Esophagus muscularis mucosa (tissue), 4 donors: ENCODE results near the gene HLA-DOB. TPM values are rescaled to one million over a fixed set of nuclear protein-coding genes. Genes with fewer than 3 reads are reported as not detected.
A peak's percentile ranks its signal among the peaks of the same experiment; 100 is the strongest.

Source experiments
- DNase-seq: peaks from one replicate; pipeline ENCODE4 v3.0.0-alpha.2; 2017; ENCODE audit errors: extremely low spot score
- H3K27ac ChIP-seq, 4 donors: fragments of 200-600 bp; sonication (generic); replicated peaks in 1 of 4; 1 replicate in 3 of 4; 2 replicates in 1 of 4; pipeline ENCODE4 v1.5.1; 2016 to 2019; ENCODE audit warnings: mild to moderate bottlenecking in 1 of 4
- H3K27me3 ChIP-seq, 4 donors: fragments of 200-600 bp; sonication (generic); one replicate each; pipeline versions ENCODE4 v1.5.1 to v1.6.0; 2016 to 2019
- H3K36me3 ChIP-seq, 4 donors: fragments of 200-600 bp; sonication (generic); one replicate each; pipeline ENCODE4 v1.5.1; 2016 to 2019
- H3K4me1 ChIP-seq, 4 donors: fragments of 200-600 bp; sonication (generic); one replicate each; pipeline ENCODE4 v1.5.1; 2016 to 2019
- H3K4me3 ChIP-seq, 4 donors: fragments of 200-600 bp; sonication (generic); 1 replicate in 2 of 4; 2 replicates in 2 of 4; pipeline ENCODE4 v1.5.1; 2016 to 2019; ENCODE audit warnings: mild to moderate bottlenecking in 4 of 4, moderate library complexity in 1 of 4
- H3K9me3 ChIP-seq, 4 donors: fragments of 200-600 bp; sonication (generic); 1 replicate in 3 of 4; 2 replicates in 1 of 4; pipeline ENCODE4 v1.5.1; 2016 to 2019
- CTCF ChIP-seq, 3 experiments: fragments of 200-600 bp in 2 of 3; fragments of 450-650 bp in 1 of 3; sonication (generic) in 2 of 3; IDR thresholded peaks; one replicate each; pipeline ENCODE4 v1.5.1; 2017 to 2019; ENCODE audit warnings: antibody characterized with exemption in 3 of 3, mild to moderate bottlenecking in 2 of 3, moderate library complexity in 1 of 3
- EP300 ChIP-seq: sonication (generic); formaldehyde crosslinking; IDR thresholded peaks from one replicate; pipeline ENCODE4 v1.6.1; 2017; ENCODE audit warnings: antibody characterized with exemption
- POLR2A ChIP-seq: fragments of 450-650 bp; IDR thresholded peaks from one replicate; pipeline ENCODE4 v1.6.1; 2017; ENCODE audit warnings: antibody characterized with exemption, moderate library complexity, mild to moderate bottlenecking, low read depth
- POLR2AphosphoS5 ChIP-seq, 2 donors: sonication (generic); formaldehyde crosslinking; IDR thresholded peaks; one replicate each; pipeline ENCODE4 v1.6.1; 2017; ENCODE audit warnings: antibody characterized with exemption in 2 of 2
- WGBS: methylation state at CpG from one replicate; pipeline ENCODE4 v1.1.5; 2018; 5-methylcytosine and 5-hydroxymethylcytosine counted together
- intact Hi-C: fragments of 100-400 bp; cut with DNase I; formaldehyde crosslinking; loops from one replicate; pipeline ENCODE4 v1.15.1; 2023
- total RNA-seq, 4 donors: library from RNA; depleted of rRNA; stranded (reverse); fragments of >200 nt; gene quantifications; one replicate each; pipeline versions ENCODE4 v1.1.0 to v1.2.1, GENCODE V29; 2016

Gene HLA-DOB
- total RNA-seq, 4 donors from 2014 or later, result 0.19 to 0.33 (median 0.29) TPM; not detected in 1

- Histone ChIP-seq H3K27ac (no peak overlapping the region), H3K27me3 (peaks cover 0 to 70% (median 7%) of the 10 kb centered on the region in 4 donors), H3K9me3 (peaks cover 0 to 7% (median 2%) of the 10 kb centered on the region in 4 donors), H3K36me3 (no peaks in the 10 kb centered on the region), H3K4me1 (peaks cover 0 to 11% (median 9%) of the 10 kb centered on the region in 4 donors), H3K4me3 (no peak overlapping the region)
- DNase-seq, result no peak
- WGBS, result 90% methylated on average over 3 of the region's 3 CpGs
- no peak for TF ChIP-seq POLR2AphosphoS5 (IDR thresholded peaks at IDR 0.05)
- TF ChIP-seq CTCF (IDR thresholded peaks at IDR 0.05), result no peak
- TF ChIP-seq POLR2A, result no peak
- no peak for TF ChIP-seq EP300
- intact Hi-C loops, result loop anchor here (10.0 kb wide), 1 partner anchor 94 kb away; no protein-coding TSS in a partner anchor
These were observed 17.6 kb downstream of the HLA-DOB start for GRCh38 chr6:32799168-32799567.

GRCh38 chr6:32796848-32797776 lies 19.7 kb downstream of the HLA-DOB start:
- peak; percentile 95 for DNase-seq
- Histone ChIP-seq H3K4me1 (peaks cover 0 to 11% (median 9%) of the 10 kb centered on the region in 4 donors), H3K27me3 (peaks cover 0 to 74% (median 7%) of the 10 kb centered on the region in 4 donors), H3K4me3 (peak overlapping the region; percentile 5 to 39 (median 24)), H3K27ac (no peak overlapping the region), H3K9me3 (peaks cover 0 to 7% (median 2%) of the 10 kb centered on the region in 4 donors), H3K36me3 (no peaks in the 10 kb centered on the region)
- intact Hi-C loops, result loop anchor here (2.0 to 10.0 kb wide), 2 partner anchors 92 to 380 kb away; no protein-coding TSS in a partner anchor
- WGBS, result 13% methylated on average over 30 of the region's 30 CpGs
- TF ChIP-seq CTCF (IDR thresholded peaks at IDR 0.05) (peak; percentile 91 to 95 (median 94)), POLR2AphosphoS5 (IDR thresholded peaks at IDR 0.05) (no peak)

GRCh38 chr6:32794510-32794909 lies 22.3 kb downstream of the HLA-DOB start:
- intact Hi-C loops, result loop anchor here (10.0 kb wide), 1 partner anchor 90 kb away; no protein-coding TSS in a partner anchor
- peaks cover 0 to 6% (median 2%) of the 10 kb centered on the region in 4 donors for H3K9me3 ChIP-seq
- H3K36me3 ChIP-seq, result no peaks in the 10 kb centered on the region
- H3K27me3 ChIP-seq, result peaks cover 0 to 75% (median 10%) of the 10 kb centered on the region in 4 donors
- 65% methylated on average over 2 of the region's 2 CpGs for WGBS
- no peak overlapping the region for H3K27ac ChIP-seq
- TF ChIP-seq POLR2AphosphoS5 (IDR thresholded peaks at IDR 0.05) (no peak), CTCF (IDR thresholded peaks at IDR 0.05) (no peak), POLR2A (no peak), EP300 (no peak)
- no peak overlapping the region for H3K4me3 ChIP-seq
- peaks cover 0 to 11% (median 9%) of the 10 kb centered on the region in 4 donors for H3K4me1 ChIP-seq
- DNase-seq, result no peak

GRCh38 chr6:32792901-32793435 lies 23.8 kb downstream of the HLA-DOB start:
- TF ChIP-seq CTCF (IDR thresholded peaks at IDR 0.05) (no peak), POLR2A (no peak), EP300 (no peak)
- Histone ChIP-seq H3K4me3 (no peak overlapping the region), H3K27ac (no peak overlapping the region), H3K4me1 (peaks cover 0 to 11% (median 9%) of the 10 kb centered on the region in 4 donors), H3K27me3 (peaks cover 0 to 62% (median 10%) of the 10 kb centered on the region in 4 donors), H3K36me3 (no peaks in the 10 kb centered on the region), H3K9me3 (no peaks in the 10 kb centered on the region)
- no peak for DNase-seq
- intact Hi-C loops, result loop anchor here (10.0 kb wide), 1 partner anchor 88 kb away; no protein-coding TSS in a partner anchor
- WGBS, result 53% methylated on average over 3 of the region's 3 CpGs
